SK-N-SH (cell line): Measurements from ENCODE around the gene VGLL4.

ENCODE experiments used
- ELF1 ChIP-seq: IDR thresholded peaks from 2 replicates; pipeline ENCODE4 v1.4.0; 2012
- EP300 ChIP-seq, 2 experiments: IDR thresholded peaks; 2 replicates each; pipeline versions ENCODE4 v1.4.0 to v1.6.1; 2012; ENCODE audit warnings: borderline replicate concordance in 1 of 2, low read depth in 1 of 2, low read length in 1 of 2
- FOXJ3 ChIP-seq: sonication (generic); formaldehyde crosslinking; IDR thresholded peaks from 2 replicates; pipeline ENCODE4 v1.5.1; 2020; ENCODE audit warnings: mild to moderate bottlenecking, missing genetic modification reagents
- GABPA ChIP-seq: IDR thresholded peaks from 2 replicates; pipeline ENCODE4 v1.4.0; 2012; ENCODE audit warnings: low read depth, mild to moderate bottlenecking
- TEAD4 ChIP-seq: IDR thresholded peaks from 2 replicates; pipeline ENCODE4 v1.4.0; 2012; ENCODE audit warnings: mild to moderate bottlenecking, borderline replicate concordance; ENCODE audit not compliant: insufficient read depth
- TF ChIP-seq, protein P1 (sequence below): fragments of 200-600 bp; sonication (generic); IDR thresholded peaks from 2 replicates; pipeline ENCODE4 v1.6.1; 2017; ENCODE audit warnings: antibody characterized with exemption, mild to moderate bottlenecking, moderate library complexity

DNA sequence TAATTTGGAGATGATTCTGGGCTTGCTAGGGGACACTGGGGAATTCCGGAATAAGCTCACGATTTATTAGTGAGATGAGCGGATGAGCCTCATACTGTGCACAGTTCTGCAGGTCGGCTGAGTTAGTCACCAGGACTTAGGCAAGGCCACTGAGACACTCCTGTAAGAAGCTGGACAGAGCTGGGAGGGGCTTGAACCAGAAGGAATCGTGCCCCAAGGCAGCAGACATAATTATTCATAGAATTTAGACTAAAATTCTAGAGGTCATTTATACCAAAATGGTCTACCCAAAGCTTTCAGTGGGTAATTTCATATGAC is 121.4 kb downstream of the VGLL4 start:
- TF ChIP-seq FOXJ3 (no peak), TEAD4 (no peak), EP300 (IDR thresholded peaks at IDR 0.05; ENCODE audit: borderline replicate concordance in 1 of 2, low read depth in 1 of 2, low read length in 1 of 2) (no peak), GABPA (no peak), ELF1 (no peak)
- TF ChIP-seq, protein P1, sequence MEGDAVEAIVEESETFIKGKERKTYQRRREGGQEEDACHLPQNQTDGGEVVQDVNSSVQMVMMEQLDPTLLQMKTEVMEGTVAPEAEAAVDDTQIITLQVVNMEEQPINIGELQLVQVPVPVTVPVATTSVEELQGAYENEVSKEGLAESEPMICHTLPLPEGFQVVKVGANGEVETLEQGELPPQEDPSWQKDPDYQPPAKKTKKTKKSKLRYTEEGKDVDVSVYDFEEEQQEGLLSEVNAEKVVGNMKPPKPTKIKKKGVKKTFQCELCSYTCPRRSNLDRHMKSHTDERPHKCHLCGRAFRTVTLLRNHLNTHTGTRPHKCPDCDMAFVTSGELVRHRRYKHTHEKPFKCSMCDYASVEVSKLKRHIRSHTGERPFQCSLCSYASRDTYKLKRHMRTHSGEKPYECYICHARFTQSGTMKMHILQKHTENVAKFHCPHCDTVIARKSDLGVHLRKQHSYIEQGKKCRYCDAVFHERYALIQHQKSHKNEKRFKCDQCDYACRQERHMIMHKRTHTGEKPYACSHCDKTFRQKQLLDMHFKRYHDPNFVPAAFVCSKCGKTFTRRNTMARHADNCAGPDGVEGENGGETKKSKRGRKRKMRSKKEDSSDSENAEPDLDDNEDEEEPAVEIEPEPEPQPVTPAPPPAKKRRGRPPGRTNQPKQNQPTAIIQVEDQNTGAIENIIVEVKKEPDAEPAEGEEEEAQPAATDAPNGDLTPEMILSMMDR: no peak
